ENCODE data around the gene MZT2A.
"Not testable (repeated sequence)": the region's sequence is repeated elsewhere in the genome, so short reads cannot be mapped to it uniquely, and the experiment has no call there.

MZT2A gene

GRCh38 chr2:131492015-131492417 is at the start of gene MZT2A:
Gene MZT2A (minus strand): TSS chr2:131492397. CDS start chr2:131492376, 21 bp downstream.
- DNase-seq = not testable (repeated sequence)

- DNase-seq = not testable (repeated sequence)
Measured at GRCh38 chr2:131538856-131539255, 46.7 kb upstream of the MZT2A start.

GRCh38 chr2:131536841-131537240 is 44.6 kb upstream of the MZT2A start:
- DNase-seq = not testable (repeated sequence)

GRCh38 chr2:131535951-131536826 is 44.0 kb upstream of the MZT2A start:
- DNase-seq = not testable (repeated sequence)

GRCh38 chr2:131535526-131535925 is 43.3 kb upstream of the MZT2A start:
- DNase-seq = no peak

GRCh38 chr2:131534965-131535364 is 42.8 kb upstream of the MZT2A start:
- DNase-seq = not testable (repeated sequence)

- DNase-seq = not testable (repeated sequence)
Measured at GRCh38 chr2:131534317-131534672, 42.1 kb upstream of the MZT2A start.

GRCh38 chr2:131533609-131534316 is 41.6 kb upstream of the MZT2A start:
- not testable (repeated sequence) for DNase-seq

- not testable (repeated sequence) for DNase-seq
Measured at GRCh38 chr2:131532723-131533608, 40.8 kb upstream of the MZT2A start.

- DNase-seq = not testable (repeated sequence)
Measured at GRCh38 chr2:131531547-131532185, 39.5 kb upstream of the MZT2A start.

GRCh38 chr2:131530626-131531344 is 38.6 kb upstream of the MZT2A start:
- not testable (repeated sequence) for DNase-seq

GRCh38 chr2:131529864-131530445 is 37.8 kb upstream of the MZT2A start:
- DNase-seq = not testable (repeated sequence)

GRCh38 chr2:131528981-131529863 is 37.0 kb upstream of the MZT2A start:
- DNase-seq = not testable (repeated sequence)

- DNase-seq = peak; percentile 84
Measured at GRCh38 chr2:131527131-131528001, 35.2 kb upstream of the MZT2A start, which contains the start of gene CCDC74A. Gene CCDC74A (plus strand): TSS chr2:131527888. CDS start chr2:131527971, 83 bp downstream.

GRCh38 chr2:131525256-131525655 is 33.1 kb upstream of the MZT2A start:
- not testable (repeated sequence) for DNase-seq

- no peak for DNase-seq
Measured at GRCh38 chr2:131521961-131522781, 30.0 kb upstream of the MZT2A start.

- not testable (repeated sequence) for DNase-seq
Measured at GRCh38 chr2:131521524-131521923, 29.3 kb upstream of the MZT2A start.

- DNase-seq = no peak
Measured at GRCh38 chr2:131520526-131520925, 28.3 kb upstream of the MZT2A start.
